Measurements from ENCODE around the gene FLCN.

FLCN gene

DNA sequence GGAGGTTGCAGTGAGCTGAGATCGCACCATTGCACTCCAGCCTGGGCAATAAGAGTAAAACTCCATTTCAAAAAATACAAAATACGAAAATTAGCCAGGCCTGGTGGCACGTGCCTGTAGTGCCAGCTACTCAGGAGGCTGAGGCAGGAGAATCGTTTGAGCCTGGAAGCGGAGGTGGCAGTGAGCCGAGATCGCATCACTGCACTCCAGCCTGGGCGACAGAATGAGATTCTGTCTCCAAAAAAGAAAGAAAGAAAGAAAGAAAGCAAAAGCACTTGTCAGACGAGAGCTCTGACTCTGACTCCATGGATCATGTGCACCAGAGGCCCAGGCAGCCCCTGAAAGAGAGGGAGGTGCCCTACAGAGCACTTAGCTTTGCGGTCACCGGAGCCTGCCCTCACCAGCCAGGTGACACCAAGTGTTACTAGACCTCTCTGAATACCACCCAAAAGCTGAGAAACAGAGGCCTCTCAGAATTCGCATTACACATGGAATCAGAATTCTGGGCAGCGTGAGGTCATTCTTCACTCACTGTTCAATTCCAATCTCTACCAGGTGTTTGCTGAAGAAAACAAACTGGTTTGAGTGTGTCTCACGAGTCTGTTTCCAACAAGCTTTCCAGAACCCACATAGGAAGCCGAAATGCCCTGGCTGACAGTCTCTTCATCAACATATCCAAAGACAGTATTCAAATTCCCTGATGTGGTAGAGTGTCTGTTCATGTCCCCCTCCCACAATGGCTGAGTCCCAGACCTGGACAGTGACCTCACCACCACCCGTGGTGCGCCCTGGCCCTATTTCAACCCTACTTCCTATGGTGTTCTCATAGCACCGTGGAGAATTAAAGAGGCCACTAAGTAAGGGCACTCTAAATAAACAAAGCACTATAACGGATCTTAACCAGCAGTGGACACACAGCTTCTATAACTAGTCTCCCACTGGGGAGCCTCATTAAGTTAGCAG lies 1.5 kb downstream of the FLCN start:
- no peak for DNase-seq

DNA sequence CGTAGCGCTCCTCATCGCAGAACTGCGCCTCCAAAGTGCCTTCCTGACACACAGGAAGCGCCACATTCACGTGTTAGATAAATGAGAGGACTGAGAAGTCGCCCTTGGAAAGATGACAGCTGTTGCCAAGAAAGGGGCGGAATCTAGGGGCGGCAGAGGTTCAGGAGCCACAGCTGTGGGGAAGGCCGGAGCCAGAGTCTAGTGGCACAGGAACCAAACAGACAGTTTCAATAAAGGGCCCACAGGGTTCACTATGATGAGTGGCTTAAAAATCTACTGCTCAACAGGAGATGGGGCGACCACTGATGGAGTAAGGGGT lies 4.7 kb downstream of the FLCN start:
- DNase-seq, result no peak

DNA sequence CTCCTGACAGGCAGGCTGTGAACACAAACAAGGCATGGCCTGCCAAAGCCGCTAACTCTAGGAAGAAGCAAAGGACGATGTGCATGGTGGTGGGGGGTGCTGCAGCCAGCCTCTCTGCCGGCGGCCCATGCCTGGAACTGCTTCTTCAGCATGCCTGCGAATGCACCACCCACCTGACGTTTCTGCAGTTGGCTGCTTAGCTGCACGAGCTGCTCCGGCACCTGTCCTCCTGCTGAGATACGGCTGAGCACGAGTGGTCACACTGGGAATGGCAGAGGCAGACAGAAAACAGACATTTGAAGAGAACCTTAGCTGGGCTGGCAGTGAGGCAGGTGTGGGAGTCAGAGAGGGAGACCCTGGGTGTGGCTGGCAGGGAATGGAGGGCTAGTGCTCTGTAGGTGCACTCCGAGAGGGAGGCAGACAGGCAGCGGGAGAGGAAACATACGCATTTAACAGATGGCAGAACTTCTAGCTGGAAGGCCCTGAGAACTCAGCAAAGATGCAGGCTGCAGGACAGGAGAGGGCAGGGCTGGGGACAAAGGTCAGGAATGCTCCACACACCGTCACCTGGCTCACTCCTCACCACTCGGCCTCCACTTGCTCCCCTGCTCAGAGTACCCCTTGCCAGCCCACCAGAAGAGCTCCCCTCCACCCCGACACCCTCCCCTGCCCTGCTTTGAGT lies 5.2 kb downstream of the FLCN start:
- DNase-seq, result no peak

DNA sequence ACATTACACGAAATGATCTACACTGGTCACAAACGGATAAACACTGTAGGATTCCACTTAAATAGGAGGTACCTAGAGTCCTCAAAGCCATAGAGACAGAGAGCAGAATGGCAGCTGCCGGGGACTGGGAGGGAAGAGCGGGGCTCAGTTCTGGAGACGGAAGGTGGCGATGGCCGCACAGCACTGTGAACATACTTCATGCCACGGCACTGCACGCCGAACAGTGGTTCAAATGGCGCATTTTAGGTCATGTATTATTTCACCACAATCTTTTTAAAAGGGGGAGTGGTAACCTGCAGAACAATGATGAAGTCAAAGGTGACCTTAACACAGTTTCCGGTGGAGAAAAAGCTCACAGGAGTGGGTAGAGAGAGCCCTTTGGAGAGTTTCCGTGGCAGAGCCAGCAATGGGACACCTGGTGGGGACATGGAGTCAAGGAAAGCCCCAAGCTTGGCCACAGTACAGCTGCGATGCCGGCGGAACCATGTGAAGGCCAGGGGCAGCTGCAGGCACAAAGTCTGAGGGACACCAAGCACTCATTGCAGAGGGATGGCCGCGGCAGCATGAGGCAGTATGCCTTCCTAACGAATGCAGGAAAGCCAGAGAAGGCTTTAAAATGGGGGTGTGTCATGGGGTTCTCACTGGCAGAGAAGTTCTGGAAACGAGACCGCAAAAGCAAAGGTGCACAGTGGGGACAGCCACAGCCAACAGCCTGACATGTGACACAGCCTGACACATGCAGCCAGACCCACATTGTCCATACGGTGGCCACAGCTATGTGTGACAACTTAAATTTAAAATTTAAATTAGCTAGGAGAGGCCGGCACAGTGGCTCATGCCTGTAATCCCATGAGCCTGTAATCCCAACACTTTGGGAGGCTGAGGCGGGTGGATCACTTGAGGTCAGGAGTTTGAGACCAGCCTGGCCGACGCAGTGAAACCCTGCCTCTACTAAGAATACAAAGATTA lies 7.3 kb downstream of the FLCN start:
- DNase-seq, result no peak

DNA sequence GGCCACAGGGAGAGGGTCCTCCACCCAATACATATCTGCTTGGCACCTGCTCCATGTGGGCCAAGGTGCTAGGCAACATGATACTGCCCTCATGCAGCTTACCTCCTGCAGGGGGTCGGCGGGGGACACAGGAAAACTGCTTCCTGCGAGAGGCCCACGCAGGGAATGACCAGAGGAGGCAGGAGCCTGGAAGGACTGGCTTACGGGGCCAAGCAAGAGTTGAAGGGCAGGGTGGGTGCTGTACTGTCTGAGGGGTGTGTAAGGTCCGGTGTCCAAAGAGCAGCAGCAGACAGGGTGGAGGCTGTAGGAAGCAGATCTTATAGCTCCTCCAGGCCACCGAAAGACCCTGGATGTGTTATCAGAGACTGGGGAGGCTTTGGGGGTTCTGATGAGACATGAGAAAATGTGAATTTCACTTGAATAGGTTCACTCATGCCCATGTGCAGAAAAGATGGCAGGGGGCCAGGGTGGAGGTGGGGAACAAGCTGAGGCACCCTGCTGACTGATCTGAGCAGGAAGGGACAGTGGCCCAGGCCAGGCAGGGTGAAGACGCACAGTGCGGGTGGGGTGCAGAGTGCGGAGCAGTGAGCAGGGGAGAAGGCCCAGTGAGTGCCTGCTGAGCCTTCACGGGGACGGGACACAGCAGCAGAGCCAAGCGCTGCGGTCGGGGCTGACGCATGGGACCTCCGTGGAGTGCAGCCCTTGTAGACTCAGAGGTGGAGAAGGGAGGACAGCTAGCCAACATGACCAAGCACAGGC lies 8.3 kb downstream of the FLCN start:
- no peak for DNase-seq

DNA sequence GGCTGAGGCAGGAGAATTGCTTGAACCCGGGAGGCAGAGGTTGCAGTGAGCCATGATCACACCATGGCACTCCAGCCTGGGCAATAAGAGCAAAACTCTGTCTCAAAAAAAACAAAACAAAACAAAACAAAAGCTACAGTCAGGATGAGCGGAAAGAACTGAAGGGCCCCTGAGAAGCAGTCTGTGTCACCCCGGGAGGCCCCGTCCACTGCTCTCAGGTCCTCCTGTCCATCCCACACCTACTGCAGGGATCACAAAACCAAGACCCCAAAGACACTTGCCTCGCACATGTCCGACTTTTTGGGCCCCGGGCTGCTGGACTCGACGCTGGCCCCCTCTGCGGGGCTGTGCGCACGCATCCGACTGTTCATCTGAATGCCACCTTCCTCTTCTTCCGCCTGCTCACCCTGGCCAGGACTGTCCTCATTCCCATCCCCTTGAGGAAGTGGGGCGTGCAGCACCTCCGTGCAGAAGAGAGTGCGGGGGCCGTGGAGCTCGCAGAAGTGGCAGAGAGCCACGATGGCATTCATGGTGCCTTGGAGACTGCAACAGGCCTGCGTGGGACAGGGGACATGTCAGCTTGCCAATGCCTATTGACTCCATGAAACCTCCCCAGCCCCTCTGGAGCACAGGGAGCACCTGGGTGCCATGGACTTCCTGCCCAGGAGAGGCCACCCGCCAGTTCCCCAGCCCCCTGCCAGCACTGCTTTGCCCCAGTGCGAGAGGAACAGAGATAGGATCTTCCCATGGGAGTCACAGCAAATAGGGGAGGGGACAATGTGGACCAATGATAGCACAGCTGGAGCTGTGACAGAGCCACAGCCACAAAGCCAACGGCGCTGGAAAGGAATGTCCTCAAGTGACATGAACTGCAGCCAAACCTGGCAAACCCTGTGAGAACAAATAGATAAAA lies 9.1 kb downstream of the FLCN start:
- no peak for DNase-seq

DNA sequence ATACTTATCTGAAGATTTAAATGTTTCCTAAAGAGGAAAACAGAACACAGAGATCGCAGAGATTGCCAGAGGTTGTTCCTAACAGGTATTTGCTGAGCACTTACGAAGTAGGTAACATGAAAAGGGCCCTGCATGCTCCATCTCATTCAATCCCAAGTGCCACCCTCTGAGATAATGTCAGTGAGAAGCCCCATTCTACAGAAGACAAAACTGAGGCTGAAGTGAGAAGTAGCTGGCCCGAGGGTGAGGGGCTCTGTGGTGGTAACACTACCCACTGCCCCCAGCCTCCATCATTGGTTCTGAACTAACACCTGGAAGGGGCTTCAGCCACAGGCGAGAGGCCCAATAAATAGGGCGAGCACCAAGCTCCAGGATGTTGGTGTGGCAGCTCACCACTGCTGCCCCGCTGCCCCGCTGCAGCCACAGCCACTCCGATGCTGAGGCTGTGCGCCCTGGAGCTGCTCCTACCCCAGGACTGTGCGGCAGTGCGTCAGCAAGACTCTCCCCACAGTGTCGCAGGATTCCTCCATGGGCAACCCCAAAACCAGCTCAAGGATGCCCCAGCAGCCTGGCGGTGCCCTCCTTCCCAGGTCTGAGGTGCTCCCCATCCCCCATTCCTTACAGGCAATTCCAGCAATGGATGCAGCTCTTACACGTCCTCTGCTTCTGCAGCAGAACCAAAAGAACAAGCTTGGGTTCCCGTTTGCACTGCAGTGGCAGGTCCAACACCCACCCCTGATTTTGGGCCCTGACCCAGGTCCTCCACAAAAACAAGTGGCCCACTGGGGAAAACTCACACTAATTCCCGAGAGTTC lies 10.3 kb downstream of the FLCN start:
- DNase-seq, result no peak

DNA sequence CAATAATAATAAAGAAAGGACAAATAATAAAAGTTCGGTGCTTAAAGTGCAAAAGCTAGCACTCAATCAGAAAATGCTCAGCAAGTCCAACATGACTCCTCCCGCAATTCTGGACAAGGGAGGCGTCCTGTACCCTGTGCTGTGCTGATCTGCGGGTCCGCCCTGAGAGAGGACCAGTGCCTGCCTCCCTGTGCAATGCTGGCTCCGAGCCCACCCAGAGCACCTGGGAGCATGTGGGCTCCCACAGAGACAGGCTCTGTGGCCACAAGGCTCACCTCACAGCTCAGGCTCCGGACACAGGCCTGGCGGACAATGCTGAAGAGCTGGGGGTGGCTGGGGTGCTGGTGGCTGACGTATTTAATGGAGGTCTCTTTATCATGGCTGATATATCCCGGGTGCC lies 11.1 kb downstream of the FLCN start:
- DNase-seq, result no peak

DNA sequence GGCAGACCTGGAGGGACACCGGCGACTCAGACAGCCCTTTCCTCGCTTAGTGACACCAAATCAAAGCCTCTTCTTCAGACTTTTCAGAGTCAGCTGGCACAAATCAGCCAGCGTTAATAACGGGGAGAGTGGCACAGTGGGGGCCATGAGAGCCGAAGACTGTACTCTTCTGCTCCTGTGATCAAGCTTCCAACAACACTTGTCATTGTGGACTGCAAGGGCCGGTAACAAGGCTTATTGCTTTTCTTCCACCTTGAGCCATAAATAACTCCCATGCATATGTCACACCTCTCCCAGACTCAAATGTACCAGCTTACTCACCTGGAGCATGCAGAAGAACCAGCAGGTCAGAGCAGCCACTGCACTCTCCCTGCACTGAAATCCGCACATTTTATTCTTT lies 12.8 kb downstream of the FLCN start:
- DNase-seq, result no peak

DNA sequence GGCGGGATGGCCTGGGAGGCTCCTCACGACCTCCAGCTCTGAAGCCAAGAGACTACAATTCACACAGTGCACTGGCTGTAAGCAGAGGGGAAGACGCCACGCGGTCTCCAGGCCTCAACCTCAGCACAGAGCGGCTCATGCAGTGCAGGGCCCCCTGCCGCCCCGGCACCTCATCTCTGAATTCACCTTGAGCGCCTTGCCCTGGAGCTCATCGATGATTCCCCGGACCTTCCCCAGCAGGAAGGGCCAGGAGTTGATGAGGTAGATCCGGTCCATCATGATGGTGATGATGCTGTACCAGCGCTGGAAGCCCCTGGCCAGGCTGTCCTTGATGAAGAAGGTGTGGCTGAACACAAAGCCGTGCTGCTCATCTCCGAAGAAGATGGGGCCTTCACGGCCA lies 13.2 kb downstream of the FLCN start:
- no peak for DNase-seq

DNA sequence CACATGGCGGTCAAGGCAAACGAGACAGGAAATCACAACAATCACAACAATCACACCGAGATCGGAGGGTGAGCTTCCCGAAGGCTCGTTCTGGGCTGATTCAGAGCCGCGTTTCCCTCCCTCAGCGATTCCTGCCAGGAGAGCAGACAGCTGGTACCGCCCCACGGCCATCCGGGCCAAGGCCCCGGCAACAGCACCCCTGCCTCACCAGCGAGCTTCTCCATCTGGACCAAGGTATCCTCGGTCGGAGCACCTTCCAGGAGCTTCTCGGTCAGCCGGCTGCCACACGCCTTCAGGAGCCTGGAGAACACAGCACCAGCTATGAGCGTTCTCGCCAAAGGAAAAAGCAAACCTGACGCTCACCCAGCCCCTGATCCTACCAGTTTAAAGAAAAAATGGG lies 15.6 kb downstream of the FLCN start:
- no peak for DNase-seq

DNA sequence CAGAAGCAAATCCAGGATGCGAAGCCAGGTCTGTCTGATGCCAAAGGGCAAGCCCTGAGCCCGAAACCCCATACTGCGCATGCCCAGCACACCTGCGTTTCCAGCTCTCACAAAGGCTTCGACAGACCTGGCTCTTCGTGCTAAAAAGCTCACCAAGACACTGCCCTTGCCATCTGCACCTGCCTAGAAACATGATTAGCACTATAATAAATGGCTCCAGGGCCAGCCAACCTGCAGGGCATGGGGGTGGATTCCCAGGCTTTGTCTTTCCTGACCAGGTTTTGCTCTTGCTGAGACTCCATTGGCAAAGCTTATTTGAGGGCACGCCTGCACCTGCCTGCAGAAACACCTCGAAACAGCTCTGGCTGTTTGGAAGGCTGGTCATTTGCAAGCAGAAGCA lies 16.4 kb downstream of the FLCN start:
- no peak for DNase-seq

DNA sequence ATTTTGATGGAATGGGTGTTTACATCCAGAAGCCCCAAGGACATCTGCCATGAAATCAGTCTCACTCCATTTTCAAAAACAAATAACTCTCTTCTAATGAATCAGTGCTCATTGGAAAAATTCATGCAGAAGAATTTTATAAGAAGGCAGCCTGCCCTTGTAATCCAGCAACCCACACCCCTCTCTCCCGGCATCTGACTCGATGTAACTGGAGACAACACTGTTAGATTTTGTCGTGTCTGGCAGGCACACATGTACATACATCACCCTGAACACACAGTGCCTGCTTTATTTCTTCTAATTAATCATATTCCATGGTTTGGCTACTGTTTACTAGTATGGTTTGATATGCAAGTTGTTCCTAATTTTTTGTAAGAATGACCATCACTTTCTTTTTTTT lies 19.0 kb downstream of the FLCN start:
- DNase-seq, result no peak

DNA sequence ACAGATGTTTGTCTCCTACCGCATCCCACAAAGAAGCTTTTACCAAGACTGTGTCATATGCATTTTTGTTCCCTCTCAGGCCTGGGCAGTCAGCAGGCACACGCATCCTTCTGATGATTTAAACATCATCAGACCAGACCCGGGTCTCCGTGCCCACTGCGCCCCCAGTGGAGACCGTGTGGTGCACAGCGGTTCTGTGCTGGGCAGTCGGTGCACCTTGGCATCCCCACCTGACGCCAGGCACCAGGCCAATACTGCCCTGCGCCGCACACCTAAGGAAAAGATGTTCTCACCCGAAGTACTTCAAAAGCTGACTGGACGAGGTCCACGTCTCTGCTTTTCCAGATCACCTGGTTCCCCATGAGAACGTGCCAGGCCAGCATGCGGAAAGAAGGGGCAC lies 20.2 kb downstream of the FLCN start:
- no peak for DNase-seq

DNA sequence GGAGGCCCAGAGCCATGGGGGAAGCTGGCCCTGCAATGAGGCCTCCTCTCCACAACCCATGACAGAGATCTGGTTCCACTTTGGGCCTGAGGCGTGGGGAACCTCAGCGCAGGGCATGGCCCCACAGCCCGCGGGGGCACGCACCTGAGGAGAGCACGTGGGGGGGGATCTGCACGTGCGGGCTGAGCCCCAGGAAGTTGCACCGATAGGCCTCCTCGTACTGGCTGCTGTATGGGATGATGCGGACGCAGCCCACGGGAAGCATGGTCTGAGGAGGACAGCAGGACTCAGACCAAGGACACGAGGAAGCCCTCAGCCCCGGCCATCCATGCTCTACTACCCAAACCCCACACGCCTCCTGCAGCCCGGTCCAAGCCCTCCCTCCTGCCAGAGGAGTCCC lies 20.7 kb downstream of the FLCN start:
- no peak for DNase-seq

DNA sequence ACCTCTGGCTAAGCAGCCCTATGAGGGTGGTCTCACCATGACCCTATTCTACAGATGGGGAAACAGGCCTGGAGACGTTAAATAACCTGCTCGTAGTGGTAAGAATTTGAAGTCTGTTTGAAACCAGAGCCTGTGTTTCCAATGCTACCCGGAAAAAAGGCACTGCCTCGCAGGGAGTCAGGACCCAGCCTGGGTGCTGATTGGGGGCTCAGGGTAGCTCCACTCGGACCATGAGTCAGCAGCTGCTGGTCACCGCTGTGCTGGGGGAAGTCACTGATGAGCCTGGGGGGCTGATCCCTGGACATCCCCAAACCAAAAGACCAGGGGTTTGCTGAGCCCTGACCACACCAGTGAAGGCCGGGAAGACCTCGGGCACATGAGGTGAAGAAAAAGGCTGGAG lies 21.4 kb downstream of the FLCN start:
- DNase-seq, result no peak

DNA sequence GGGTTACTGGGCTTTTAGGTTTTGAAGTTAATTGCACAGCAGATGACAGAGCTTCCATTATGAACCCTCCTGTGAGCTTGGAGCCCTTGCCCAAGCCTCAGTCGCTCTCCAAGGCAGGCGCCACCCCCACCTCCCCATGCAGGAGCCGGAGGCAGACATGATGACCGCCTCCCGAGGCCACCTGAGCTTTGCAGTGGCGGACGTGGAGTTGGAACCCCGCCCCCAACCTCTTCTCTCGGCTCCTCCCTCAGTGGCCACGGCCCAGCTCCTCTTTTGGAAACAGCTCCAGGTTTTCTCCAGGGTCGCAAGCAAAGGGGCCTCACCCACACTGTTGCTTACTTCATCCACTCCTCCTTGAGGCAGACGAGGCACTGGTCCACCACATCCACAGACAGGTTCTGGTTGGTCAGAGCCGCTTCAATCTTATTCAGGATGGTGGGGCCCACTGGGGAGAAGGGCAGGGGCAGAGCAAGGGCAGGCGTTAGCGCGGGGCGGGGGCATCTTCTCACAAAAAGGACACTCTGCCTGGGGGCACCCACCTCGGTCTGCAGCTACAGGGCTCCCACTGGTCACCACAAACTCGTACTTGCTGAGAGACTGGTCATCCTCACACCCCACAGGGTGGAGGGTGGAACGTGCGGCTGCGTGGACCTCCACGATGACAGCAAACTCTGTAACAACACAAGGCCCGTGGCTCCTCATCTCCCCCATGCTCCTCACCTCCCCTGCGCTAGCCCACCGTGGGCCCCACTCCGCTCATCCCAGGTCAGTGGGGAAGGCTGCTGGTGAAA lies 22.1 kb downstream of the FLCN start:
- DNase-seq, result no peak

DNA sequence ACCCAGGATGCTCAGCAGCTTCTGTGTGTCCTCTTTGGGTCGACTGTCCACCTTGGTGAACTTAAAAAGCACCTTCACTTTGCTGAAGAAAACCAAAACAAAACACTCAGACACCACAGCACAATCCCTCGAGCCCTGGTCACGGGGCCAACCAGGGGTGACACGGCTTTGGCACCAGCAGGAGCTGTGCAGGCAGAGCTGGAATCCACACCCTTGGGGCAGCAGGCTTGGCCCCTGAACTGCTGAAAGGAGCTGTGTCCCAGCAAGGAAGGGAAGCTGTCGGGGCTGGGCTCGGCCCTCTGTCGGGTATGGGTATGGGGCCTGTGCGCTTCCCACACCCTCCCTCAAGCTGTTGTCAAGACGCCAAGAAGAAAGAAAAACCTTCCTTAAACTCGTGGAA lies 23.2 kb downstream of the FLCN start:
- DNase-seq, result no peak

DNA sequence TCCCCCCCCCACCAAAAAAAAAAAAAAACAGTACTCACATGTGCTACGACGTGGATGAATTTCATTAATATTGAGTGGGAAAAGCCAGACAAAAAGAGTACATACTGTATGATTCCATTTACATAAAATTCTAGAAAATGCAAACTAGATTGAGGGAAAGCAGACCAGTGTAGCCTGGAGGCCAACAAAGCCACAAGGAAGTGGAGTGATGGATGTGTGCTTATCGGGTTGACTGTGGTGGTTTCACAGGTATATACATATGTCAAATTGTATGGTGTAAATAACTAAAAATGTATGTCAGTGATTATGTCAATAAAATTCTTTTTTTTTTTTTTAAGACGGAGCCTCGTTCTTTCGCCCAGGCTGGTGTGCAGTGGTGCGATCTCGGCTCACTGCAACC lies 29.0 kb downstream of the FLCN start:
- DNase-seq, result no peak

DNA sequence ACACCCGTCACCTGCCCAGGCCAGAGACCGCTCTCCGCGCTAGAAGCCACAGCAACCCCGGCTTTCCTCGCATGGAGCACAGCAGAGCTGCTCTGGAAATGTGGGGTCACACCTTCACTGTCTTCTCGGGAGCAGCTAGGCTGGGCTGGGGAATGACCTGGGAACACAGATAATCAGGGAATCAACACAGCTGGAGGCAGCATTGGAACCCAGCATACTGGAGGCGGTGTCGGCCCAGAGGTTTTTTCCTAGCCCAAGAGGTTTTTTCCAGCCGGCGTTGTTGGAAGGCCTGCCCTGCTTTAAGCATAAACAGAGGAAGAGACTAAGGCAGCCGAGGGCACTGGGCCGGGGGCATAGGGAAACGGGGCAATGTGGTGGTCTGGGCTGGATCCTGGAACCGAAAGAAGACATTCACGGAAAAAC lies 30.0 kb downstream of the FLCN start:
- DNase-seq, result no peak

All from NCI-H226 (cell line).